ENCODE measurements around the gene PALD1. TPM values are rescaled to one million over a fixed set of nuclear protein-coding genes. Genes with fewer than 3 reads are reported as not detected.

Gene PALD1
- total and polyA plus RNA-seq, 2 experiments from 2014 or later = 11.9 to 58.2 TPM

DNA sequence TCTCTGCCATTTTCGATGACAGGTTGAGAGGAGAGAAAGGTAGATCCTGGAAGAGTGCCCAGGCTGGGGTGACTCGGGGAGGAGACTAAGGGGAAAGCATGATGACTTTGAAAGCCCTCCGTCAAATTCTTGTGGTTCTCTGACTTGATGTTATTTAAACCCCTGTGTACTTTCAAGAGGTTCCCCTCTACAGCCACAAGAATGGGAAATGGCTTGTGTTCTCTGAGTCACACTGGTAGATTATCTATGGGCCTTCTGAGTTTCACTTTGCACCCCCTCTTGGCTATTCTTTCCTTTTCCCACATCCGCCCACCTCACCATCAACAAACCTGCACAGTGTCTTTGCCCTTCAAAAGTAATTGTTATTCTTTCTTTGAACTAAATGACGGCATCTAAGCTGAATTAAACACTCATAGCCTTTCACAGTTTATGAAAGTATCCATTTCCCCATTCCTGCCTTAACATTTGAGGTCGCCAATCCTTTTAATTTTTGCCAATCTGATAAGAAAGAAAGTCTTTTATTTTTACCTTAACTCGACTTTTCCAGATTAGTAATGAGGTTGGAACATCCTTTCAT lies 99.9 kb downstream of the PALD1 start (continued):
- TF ChIP-seq, protein P1, sequence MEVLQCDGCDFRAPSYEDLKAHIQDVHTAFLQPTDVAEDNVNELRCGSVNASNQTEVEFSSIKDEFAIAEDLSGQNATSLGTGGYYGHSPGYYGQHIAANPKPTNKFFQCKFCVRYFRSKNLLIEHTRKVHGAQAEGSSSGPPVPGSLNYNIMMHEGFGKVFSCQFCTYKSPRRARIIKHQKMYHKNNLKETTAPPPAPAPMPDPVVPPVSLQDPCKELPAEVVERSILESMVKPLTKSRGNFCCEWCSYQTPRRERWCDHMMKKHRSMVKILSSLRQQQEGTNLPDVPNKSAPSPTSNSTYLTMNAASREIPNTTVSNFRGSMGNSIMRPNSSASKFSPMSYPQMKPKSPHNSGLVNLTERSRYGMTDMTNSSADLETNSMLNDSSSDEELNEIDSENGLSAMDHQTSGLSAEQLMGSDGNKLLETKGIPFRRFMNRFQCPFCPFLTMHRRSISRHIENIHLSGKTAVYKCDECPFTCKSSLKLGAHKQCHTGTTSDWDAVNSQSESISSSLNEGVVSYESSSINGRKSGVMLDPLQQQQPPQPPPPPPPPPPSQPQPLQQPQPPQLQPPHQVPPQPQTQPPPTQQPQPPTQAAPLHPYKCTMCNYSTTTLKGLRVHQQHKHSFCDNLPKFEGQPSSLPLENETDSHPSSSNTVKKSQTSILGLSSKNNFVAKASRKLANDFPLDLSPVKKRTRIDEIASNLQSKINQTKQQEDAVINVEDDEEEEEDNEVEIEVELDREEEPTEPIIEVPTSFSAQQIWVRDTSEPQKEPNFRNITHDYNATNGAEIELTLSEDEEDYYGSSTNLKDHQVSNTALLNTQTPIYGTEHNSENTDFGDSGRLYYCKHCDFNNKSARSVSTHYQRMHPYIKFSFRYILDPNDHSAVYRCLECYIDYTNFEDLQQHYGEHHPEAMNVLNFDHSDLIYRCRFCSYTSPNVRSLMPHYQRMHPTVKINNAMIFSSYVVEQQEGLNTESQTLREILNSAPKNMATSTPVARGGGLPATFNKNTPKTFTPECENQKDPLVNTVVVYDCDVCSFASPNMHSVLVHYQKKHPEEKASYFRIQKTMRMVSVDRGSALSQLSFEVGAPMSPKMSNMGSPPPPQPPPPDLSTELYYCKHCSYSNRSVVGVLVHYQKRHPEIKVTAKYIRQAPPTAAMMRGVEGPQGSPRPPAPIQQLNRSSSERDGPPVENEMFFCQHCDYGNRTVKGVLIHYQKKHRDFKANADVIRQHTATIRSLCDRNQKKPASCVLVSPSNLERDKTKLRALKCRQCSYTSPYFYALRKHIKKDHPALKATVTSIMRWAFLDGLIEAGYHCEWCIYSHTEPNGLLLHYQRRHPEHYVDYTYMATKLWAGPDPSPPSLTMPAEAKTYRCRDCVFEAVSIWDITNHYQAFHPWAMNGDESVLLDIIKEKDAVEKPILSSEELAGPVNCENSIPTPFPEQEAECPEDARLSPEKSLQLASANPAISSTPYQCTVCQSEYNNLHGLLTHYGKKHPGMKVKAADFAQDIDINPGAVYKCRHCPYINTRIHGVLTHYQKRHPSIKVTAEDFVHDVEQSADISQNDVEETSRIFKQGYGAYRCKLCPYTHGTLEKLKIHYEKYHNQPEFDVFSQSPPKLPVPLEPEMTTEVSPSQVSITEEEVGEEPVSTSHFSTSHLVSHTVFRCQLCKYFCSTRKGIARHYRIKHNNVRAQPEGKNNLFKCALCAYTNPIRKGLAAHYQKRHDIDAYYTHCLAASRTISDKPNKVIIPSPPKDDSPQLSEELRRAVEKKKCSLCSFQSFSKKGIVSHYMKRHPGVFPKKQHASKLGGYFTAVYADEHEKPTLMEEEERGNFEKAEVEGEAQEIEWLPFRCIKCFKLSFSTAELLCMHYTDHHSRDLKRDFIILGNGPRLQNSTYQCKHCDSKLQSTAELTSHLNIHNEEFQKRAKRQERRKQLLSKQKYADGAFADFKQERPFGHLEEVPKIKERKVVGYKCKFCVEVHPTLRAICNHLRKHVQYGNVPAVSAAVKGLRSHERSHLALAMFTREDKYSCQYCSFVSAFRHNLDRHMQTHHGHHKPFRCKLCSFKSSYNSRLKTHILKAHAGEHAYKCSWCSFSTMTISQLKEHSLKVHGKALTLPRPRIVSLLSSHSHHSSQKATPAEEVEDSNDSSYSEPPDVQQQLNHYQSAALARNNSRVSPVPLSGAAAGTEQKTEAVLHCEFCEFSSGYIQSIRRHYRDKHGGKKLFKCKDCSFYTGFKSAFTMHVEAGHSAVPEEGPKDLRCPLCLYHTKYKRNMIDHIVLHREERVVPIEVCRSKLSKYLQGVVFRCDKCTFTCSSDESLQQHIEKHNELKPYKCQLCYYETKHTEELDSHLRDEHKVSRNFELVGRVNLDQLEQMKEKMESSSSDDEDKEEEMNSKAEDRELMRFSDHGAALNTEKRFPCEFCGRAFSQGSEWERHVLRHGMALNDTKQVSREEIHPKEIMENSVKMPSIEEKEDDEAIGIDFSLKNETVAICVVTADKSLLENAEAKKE (CRISPR knock-in tag; IDR thresholded peaks at IDR 0.05) = no peak
- TF ChIP-seq ZNF114 (CRISPR knock-in tag; IDR thresholded peaks at IDR 0.05) = no peak
- no peak for TF ChIP-seq JUNB (IDR thresholded peaks at IDR 0.05; ENCODE audit: unreplicated experiment)
- no peak for TF ChIP-seq ZNF331 (CRISPR knock-in tag; IDR thresholded peaks at IDR 0.05; ENCODE audit: low read depth)
- no peak for TF ChIP-seq POLR2AphosphoS5 (IDR thresholded peaks at IDR 0.05; ENCODE audit: low read depth)
- TF ChIP-seq, protein P2, sequence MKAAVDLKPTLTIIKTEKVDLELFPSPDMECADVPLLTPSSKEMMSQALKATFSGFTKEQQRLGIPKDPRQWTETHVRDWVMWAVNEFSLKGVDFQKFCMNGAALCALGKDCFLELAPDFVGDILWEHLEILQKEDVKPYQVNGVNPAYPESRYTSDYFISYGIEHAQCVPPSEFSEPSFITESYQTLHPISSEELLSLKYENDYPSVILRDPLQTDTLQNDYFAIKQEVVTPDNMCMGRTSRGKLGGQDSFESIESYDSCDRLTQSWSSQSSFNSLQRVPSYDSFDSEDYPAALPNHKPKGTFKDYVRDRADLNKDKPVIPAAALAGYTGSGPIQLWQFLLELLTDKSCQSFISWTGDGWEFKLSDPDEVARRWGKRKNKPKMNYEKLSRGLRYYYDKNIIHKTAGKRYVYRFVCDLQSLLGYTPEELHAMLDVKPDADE (IDR thresholded peaks at IDR 0.05) = no peak
- no peak for TF ChIP-seq NANOG (IDR thresholded peaks at IDR 0.05; ENCODE audit: borderline replicate concordance)
- TF ChIP-seq CREB1 (CRISPR knock-in tag; IDR thresholded peaks at IDR 0.05; ENCODE audit: low read depth) = no peak
